GM12872 (cell line): Measurements from ENCODE around the gene OR13C8.

Experiments
- TF ChIP-seq, protein P1 (sequence below): IDR thresholded peaks from 3 replicates; pipeline ENCODE4 v1.5.1; 2011; ENCODE audit warnings: low read depth, mild to moderate bottlenecking, low read length, moderate library complexity; ENCODE audit not compliant: insufficient read depth

OR13C8 gene

DNA sequence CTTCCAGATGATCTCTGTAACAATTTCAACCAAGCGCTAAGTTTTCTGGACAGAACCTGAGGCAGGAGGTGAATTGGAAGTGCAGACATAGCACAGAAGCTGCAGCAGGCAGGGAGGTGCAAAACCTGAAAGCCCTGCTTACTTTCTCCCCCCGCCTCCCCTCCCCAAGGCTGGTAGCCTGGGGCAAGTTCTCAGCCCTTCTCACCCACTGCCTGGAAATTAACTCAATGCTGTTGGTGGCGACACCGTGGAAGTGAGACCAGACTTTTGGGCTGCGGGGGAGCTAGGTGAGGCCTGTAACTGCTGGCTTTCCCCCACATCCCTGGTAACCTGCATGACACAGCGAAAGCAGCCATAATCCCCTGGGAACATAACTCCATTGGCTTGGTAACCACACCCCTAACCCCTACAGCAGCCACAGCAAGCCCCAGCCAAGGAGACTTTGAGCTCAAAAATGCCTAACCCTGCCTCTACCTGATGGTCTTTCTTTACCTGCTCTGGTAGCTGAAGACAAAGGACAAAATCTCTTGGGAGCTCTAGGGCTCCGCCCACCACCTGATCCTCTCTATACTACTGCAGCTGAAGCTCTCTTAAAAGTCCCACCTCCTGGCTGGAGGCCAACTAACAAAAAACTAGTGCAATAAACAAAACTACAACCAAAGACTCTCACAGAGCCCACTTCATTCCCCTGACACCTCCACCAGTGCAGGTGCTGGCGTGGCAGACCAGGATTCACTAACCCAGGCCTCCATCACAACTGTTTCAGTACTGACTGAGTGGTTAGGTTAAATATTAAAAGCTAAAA is 11.9 kb upstream of the OR13C8 start:
- TF ChIP-seq, protein P1, sequence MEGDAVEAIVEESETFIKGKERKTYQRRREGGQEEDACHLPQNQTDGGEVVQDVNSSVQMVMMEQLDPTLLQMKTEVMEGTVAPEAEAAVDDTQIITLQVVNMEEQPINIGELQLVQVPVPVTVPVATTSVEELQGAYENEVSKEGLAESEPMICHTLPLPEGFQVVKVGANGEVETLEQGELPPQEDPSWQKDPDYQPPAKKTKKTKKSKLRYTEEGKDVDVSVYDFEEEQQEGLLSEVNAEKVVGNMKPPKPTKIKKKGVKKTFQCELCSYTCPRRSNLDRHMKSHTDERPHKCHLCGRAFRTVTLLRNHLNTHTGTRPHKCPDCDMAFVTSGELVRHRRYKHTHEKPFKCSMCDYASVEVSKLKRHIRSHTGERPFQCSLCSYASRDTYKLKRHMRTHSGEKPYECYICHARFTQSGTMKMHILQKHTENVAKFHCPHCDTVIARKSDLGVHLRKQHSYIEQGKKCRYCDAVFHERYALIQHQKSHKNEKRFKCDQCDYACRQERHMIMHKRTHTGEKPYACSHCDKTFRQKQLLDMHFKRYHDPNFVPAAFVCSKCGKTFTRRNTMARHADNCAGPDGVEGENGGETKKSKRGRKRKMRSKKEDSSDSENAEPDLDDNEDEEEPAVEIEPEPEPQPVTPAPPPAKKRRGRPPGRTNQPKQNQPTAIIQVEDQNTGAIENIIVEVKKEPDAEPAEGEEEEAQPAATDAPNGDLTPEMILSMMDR, result no peak

DNA sequence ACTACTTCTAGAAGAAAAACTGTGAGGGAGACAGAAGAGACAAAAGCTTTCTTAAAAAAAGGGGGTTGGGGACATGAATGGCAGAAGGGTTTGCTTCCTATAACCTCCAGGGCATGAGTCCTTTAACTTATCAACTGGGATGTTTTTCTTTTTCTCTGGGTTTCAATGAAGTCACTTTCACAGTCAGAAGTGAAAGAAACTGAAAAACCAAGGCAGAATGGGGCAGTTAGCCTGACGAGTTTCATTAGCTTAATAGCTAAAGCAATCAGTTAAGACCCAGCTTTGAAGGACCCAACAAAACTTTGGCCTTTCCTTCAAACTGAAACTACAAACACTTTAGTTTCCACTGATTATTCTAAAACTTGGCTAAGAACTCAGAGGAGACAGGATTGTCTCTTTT is 4.6 kb upstream of the OR13C8 start:
- TF ChIP-seq, protein P1, result no peak

DNA sequence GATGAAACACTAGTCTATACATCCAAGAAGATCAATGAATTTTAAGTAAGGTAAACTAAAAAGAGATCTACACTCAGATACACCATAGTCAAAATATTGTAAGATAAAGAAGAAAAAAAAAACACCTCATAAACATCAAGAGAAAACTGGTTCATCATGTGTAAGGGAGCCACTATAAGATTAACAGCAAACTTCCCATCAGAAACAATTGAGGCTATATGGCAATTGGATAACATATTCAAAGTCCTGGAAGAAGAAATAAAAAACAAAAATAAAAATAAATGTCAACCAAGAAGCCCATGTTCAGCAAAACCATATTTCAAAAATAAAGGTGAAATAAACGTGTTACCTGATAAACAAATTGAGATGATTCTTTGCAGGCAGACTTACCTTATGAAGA is 3.6 kb downstream of the OR13C8 start:
- TF ChIP-seq, protein P1, result no peak

DNA sequence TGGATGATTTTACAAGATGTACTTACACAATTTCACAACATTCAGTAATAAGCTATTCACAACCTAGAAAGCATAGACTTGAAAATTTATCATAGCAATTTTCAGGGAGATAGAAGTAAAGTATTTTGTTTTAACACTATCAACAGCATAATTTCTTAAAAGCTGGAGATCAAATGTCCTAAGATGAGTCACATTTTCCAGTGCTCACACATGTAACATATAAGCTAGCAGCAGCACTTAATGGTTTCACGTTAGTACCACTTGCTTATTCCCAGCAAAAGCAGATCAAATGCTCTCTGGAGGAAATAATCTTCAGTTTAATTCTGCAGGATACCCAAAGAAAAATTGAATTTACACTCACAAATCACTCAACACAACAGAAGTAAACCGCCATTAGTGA is 6.5 kb downstream of the OR13C8 start:
- TF ChIP-seq, protein P1, result no peak

DNA sequence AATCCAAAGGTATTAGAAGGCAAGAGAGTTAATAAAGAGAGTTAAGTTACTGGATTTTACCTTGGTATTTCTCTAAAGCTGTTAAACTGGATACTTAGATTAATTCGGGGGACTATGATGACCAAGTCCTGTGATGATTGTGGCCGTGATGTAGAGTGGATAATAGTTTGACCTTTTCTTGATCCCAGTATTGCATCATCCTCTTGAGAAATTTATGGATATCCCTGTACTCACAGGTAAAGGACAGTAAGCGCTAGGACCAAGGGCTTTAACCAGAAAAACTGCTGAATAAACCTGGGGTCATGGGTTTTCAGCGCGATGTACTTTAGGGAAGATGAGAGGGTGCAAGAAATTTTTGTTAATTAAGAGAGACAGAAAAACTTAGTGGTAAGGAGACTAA is 8.3 kb downstream of the OR13C8 start:
- TF ChIP-seq, protein P1, result no peak

DNA sequence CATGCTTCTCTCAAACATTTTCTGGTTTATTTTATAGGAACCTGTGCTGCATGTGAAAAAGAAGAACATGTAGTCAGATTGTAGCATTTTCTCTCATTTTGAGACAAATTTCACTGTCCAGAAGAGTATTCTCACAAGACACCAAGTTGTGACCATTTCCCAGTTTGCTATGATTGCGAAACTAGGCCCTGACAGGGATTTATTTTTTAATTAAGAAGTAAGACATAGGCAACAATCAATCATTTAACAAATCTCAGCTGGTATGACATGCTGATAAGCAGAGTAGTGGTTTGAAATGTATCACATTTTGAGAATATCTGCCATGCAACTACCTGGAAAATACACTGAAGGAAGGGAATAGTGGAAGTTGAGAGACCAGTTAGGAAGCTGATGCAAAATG is 11.6 kb downstream of the OR13C8 start:
- TF ChIP-seq, protein P1, result no peak

DNA sequence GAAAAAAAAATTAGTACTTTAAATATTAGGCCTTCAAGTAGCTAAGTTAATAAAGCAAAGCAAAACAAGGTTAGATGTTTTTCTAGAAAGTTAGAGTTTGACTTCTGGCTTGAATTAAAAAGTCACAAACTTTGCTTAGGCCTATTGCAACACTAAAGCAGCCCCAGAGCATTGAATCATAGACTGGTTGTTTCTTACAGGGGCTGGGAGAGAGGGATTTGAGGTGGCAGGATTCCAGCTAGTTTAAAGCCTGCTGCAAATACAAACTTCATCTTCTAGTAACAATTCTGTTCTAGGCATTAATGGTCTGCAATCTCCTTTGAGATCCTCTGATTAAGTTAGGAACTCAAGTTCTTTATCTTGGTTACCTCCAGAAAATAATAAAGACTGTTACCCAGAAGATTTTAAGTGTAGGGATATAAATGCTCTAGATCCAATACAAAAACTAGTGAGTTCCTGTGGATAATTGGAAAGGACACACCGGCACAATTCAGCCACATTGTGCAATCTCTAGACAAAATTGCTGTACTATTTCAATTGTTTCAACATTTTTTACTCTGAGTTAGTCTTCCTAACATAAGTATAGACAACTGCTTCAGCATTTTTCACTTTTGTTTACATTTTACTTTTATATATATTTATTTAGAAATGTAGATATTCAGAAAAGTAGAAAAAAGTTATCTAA is 17.7 kb downstream of the OR13C8 start:
- TF ChIP-seq, protein P1, result no peak
